GM19438 (cell line): ENCODE measurements around the gene SPOCD1.

ENCODE experiments used
- ATAC-seq: cut with Tn5 transposase; IDR thresholded peaks from one replicate; pipeline ENCODE4 v1.9.1; 2021; ENCODE audit warnings: low read depth; ENCODE audit not compliant: unreplicated experiment

Gene SPOCD1

GRCh38 chr1:31758823-31759222, 57.0 kb downstream of the SPOCD1 start:
- no peak for ATAC-seq

GRCh38 chr1:31757989-31758388, 57.8 kb downstream of the SPOCD1 start:
- ATAC-seq = no peak

GRCh38 chr1:31757204-31757679, 58.6 kb downstream of the SPOCD1 start:
- no peak for ATAC-seq

- ATAC-seq = no peak
These were observed 59.2 kb downstream of the SPOCD1 start for GRCh38 chr1:31756578-31756977.

- ATAC-seq = no peak
These were observed 59.9 kb downstream of the SPOCD1 start for GRCh38 chr1:31755850-31756492.

- ATAC-seq = no peak
These were observed 60.6 kb downstream of the SPOCD1 start for GRCh38 chr1:31755197-31755611.

GRCh38 chr1:31754397-31754796, 61.4 kb downstream of the SPOCD1 start:
- ATAC-seq = no peak

- no peak for ATAC-seq
These were observed 62.0 kb downstream of the SPOCD1 start for GRCh38 chr1:31753707-31754349.

- no peak for ATAC-seq
These were observed 62.8 kb downstream of the SPOCD1 start for GRCh38 chr1:31752952-31753475.

GRCh38 chr1:31752258-31752657, 63.6 kb downstream of the SPOCD1 start:
- no peak for ATAC-seq

GRCh38 chr1:31751822-31752241, 64.0 kb downstream of the SPOCD1 start:
- no peak for ATAC-seq

- ATAC-seq = no peak
These were observed 64.8 kb downstream of the SPOCD1 start for GRCh38 chr1:31750858-31751510.

GRCh38 chr1:31749785-31750735, 65.8 kb downstream of the SPOCD1 start:
- ATAC-seq = no peak

- ATAC-seq = no peak
These were observed 67.5 kb downstream of the SPOCD1 start for GRCh38 chr1:31748365-31748764.

GRCh38 chr1:31747304-31747703, 68.5 kb downstream of the SPOCD1 start:
- ATAC-seq = no peak

GRCh38 chr1:31746687-31747086, 69.1 kb downstream of the SPOCD1 start:
- no peak for ATAC-seq

- ATAC-seq = no peak
These were observed 69.7 kb downstream of the SPOCD1 start for GRCh38 chr1:31745946-31746670.

- no peak for ATAC-seq
These were observed 70.5 kb downstream of the SPOCD1 start for GRCh38 chr1:31745096-31745945.
